ENCODE results near the gene KCNS1. TPM values are rescaled to one million over a fixed set of nuclear protein-coding genes. Genes with fewer than 3 reads are reported as not detected.
A peak's percentile ranks its signal among the peaks of the same experiment; 100 is the strongest.

Gene KCNS1
- total RNA-seq, 1 donor from 2014 or later = 0.49 TPM

DNA sequence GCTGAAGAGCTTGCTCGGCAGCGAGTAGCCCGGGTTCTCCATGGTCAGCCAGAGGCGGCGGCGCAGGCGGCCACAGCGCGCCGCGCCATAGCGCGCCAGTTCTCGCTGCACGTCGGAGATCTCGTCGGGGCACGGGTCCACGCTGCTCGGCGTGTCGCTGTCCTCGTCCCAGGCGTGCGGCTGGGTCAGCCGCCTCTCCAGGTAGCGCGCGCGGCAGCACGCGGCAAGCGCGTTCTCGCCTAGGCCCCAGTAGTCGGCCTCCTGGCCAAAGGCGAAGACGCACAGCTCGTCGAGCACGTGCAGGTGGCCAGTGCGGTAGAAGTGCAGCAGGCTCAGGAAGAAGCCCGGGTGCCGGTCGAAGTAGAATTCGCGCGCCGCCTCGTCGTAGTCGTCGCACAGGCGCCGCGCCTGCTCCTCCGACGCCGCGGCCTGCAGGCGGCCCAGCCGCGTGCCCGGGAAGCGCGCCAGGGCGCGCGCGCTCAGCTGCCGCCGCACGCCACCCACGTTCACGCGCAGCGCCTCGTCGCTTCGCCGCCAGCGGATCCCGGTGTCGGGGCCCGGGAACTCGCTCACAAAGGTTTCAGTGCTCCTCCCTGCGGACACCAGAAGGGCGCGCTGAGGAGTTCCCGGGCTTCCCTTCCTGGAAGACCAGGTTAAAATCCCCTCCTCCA, 2.7 kb downstream of the KCNS1 start:
- no peak overlapping the region for H3K4me3 Mint-ChIP-seq
- H3K9me3 Mint-ChIP-seq = no peaks in the 10 kb centered on the region
- intact Hi-C loops (cut with micrococcal nuclease) = loop anchor here (5.0 to 10.0 kb wide), 2 partner anchors 186 to 413 kb away; partner anchors contain the start of gene PABPC1L
- no peak overlapping the region for H3K27ac Mint-ChIP-seq
- peaks cover 2% of the 10 kb centered on the region for H3K36me3 Mint-ChIP-seq (ENCODE audit: low read depth)
- peaks cover 8% of the 10 kb centered on the region for H3K4me1 Mint-ChIP-seq (ENCODE audit: low read depth)
- DNase-seq (ENCODE audit: low spot score) = no peak
- peaks cover 45% of the 10 kb centered on the region for H3K27me3 Mint-ChIP-seq (ENCODE audit: insufficient read depth)

DNA sequence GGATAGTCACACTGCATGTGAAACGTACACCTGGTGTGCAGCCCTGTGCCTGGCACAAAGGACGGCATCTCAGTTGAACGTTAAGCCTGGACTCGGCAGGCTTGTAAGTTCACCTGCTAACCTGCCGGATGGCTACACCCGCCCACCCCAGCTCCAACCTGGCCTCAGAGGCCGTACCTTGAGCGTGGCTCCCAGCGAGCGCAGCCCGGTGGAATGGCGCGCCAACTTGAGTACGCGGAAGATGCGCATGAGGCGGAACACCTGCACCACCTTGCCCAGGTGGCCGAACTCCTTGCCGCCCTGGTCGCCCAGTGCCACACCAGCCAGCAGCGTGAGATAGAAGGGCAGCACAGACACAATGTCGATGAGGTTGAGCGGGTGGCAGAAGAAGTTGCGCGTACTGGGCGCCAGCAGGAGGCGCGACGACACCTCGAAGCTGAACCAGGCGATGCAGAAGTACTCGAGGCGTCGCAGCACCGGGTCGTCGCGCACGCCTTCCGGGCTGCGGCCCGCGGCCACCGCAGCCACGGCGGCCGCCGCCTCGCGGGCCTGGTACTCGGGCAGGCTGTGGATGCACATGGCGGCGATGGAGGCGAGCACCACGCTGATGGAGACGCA, 3.3 kb downstream of the KCNS1 start:
- H3K36me3 Mint-ChIP-seq (ENCODE audit: low read depth) = peaks cover 2% of the 10 kb centered on the region
- intact Hi-C loops (cut with micrococcal nuclease) = loop anchor here (1.0 to 10.0 kb wide), 5 partner anchors 17 to 413 kb away; partner anchors contain the start of genes PABPC1L and STK4
- H3K4me1 Mint-ChIP-seq (ENCODE audit: low read depth) = peaks cover 8% of the 10 kb centered on the region
- DNase-seq (ENCODE audit: low spot score) = peak; percentile 19
- H3K27ac Mint-ChIP-seq = peak overlapping the region; percentile 29
- peaks cover 45% of the 10 kb centered on the region for H3K27me3 Mint-ChIP-seq (ENCODE audit: insufficient read depth)
- H3K9me3 Mint-ChIP-seq = no peaks in the 10 kb centered on the region
- H3K4me3 Mint-ChIP-seq = peak overlapping the region; percentile 47

DNA sequence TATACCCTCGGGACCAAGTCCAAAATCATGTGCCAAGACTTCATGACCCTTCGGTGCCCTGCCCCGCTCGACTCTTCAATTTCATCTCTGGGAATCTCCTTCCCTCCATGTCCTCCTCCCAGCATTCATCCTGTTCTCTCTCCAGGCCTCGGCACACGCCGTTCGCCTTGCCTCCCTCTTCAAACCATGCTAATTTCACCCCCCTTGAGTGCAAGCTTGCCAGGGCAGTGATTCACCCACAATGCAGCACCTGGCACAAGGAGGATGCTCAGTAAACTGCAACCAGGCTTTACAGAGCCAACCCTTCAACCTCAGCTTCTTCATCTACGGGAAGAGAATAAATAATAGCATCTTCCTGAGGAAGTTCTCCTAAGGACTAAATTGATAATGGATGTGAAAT, 4.1 kb downstream of the KCNS1 start:
- Mint-ChIP-seq H3K27ac (no peak overlapping the region), H3K4me1 (ENCODE audit: low read depth) (peaks cover 8% of the 10 kb centered on the region), H3K4me3 (no peak overlapping the region), H3K27me3 (ENCODE audit: insufficient read depth) (peaks cover 41% of the 10 kb centered on the region), H3K36me3 (ENCODE audit: low read depth) (peaks cover 2% of the 10 kb centered on the region), H3K9me3 (no peaks in the 10 kb centered on the region)
- intact Hi-C loops (cut with micrococcal nuclease) = loop anchor here (1.0 to 10.0 kb wide), 5 partner anchors 16 to 412 kb away; partner anchors contain the start of genes PABPC1L and STK4
- no peak for DNase-seq (ENCODE audit: low spot score)

DNA sequence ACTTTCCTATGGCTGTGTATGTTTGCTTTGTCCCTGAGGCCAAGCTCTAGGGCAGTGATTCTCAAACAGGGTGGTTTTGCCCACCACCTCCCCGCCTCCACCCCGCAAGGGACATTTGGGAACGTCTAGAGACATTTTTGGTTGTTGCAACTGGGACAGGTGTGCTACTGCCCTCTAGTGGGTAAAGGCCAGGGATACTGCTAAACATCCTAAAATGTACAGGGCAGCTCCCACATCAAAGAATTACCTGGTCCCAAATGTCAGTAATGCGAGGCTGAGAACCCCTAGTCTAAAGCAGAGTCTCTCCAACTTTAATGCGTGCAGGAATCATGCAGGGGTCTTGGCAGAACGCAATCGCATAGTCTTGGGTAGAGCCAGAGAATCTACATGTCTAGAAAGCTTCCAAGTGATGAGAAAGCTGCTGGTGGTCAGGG, 5.1 kb downstream of the KCNS1 start:
- H3K9me3 Mint-ChIP-seq = no peaks in the 10 kb centered on the region
- peaks cover 34% of the 10 kb centered on the region for H3K27me3 Mint-ChIP-seq (ENCODE audit: insufficient read depth)
- peaks cover 3% of the 10 kb centered on the region for H3K36me3 Mint-ChIP-seq (ENCODE audit: low read depth)
- intact Hi-C loops (cut with micrococcal nuclease) = loop anchor here (1.0 to 10.0 kb wide), 6 partner anchors 15 to 411 kb away; partner anchors contain the start of genes PABPC1L and STK4
- H3K4me1 Mint-ChIP-seq (ENCODE audit: low read depth) = peaks cover 8% of the 10 kb centered on the region
- H3K27ac Mint-ChIP-seq = no peak overlapping the region
- peak; percentile 31 for DNase-seq (ENCODE audit: low spot score)
- H3K4me3 Mint-ChIP-seq = no peak overlapping the region

DNA sequence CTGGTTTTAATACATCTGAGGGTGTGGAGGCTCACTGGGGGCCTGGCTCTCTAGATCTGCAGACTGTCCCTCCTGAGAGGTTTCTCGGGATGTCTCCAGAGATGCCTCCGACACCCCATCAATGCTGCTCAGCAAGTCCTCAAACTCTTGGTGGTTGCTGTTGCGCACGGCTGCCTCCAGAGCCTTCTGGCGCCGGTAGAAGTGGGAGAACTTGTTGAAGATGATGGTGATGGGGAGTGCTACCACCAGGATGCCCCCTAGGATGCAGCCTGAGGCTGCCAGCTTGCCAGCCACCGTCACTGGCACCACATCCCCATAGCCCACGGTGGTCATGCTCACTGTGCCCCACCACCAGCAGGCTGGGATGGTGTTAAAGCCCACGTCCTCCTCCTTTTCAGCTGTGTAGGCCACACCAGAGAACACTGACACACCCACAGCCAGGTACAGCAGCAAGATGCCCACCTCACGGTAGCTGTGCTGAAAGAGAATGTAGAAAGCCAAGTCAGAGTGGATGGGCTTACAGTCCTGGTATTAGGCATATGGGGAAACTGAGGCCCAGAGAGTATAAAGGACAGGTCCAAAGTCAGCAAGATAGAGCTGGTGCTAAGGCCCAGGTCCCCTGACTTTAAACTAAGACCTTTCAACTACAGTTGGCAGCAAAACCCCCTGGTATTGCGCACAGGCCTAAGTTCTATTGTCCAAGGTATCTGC, 5.9 kb downstream of the KCNS1 start:
- Mint-ChIP-seq H3K36me3 (ENCODE audit: low read depth) (peaks cover 4% of the 10 kb centered on the region), H3K4me1 (ENCODE audit: low read depth) (peaks cover 8% of the 10 kb centered on the region), H3K27me3 (ENCODE audit: insufficient read depth) (peaks cover 28% of the 10 kb centered on the region), H3K4me3 (no peak overlapping the region), H3K27ac (no peak overlapping the region), H3K9me3 (no peaks in the 10 kb centered on the region)
- intact Hi-C loops (cut with micrococcal nuclease) = loop anchor here (1.0 to 10.0 kb wide), 4 partner anchors 51 to 410 kb away; partner anchors contain the start of gene PABPC1L
- DNase-seq (ENCODE audit: low spot score) = no peak

DNA sequence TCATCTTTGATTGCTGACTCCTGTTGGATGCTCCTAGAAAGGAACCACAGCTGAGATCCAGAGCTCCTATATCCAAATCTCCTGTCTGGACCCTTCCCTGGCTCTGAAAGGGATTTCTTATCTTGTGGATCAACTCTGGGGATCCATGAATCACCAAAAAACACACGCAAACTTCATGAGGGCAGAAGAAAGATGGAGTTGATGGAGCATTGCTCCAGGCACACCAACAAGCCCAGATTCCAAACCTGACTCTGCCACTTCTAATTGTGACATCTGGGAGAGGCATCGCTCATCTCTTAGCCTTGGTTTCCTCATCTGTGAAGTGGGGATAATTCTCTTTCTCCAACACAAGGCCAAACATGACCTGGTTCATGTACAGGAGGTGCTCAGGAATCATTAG, 6.7 kb downstream of the KCNS1 start:
- intact Hi-C loops (cut with micrococcal nuclease) = loop anchor here (10.0 kb wide), 1 partner anchor 409 kb away; no protein-coding TSS in a partner anchor
- Mint-ChIP-seq H3K4me3 (no peak overlapping the region), H3K36me3 (ENCODE audit: low read depth) (peaks cover 3% of the 10 kb centered on the region), H3K27ac (no peak overlapping the region), H3K27me3 (ENCODE audit: insufficient read depth) (peaks cover 20% of the 10 kb centered on the region), H3K9me3 (no peaks in the 10 kb centered on the region), H3K4me1 (ENCODE audit: low read depth) (peaks cover 8% of the 10 kb centered on the region)
- no peak for DNase-seq (ENCODE audit: low spot score)

DNA sequence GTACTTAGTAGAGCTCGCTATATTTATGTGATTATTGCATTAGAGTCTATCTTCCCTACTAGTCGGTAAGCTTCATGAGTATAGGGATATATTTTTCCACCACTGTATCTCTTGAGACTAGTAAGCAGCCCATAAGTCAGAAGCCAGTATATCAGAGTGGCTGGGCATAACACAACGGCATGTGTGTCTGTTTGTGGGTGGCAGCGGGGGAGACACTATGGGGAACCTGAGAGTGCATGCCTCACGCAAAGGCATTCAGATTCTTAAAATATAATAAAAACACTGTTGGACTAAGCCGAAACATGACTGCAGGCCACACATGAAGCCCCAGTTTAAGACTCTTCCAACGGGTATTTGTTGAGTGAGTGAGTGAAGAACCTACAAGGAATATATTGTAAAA, 8.0 kb downstream of the KCNS1 start:
- peaks cover 8% of the 10 kb centered on the region for H3K4me1 Mint-ChIP-seq (ENCODE audit: low read depth)
- H3K27ac Mint-ChIP-seq = no peak overlapping the region
- H3K9me3 Mint-ChIP-seq = no peaks in the 10 kb centered on the region
- no peak for DNase-seq (ENCODE audit: low spot score)
- peaks cover 10% of the 10 kb centered on the region for H3K36me3 Mint-ChIP-seq (ENCODE audit: low read depth)
- no peak overlapping the region for H3K4me3 Mint-ChIP-seq
- H3K27me3 Mint-ChIP-seq (ENCODE audit: insufficient read depth) = peaks cover 12% of the 10 kb centered on the region
- intact Hi-C loops (cut with micrococcal nuclease) = loop anchor here (10.0 kb wide), 1 partner anchor 408 kb away; no protein-coding TSS in a partner anchor

DNA sequence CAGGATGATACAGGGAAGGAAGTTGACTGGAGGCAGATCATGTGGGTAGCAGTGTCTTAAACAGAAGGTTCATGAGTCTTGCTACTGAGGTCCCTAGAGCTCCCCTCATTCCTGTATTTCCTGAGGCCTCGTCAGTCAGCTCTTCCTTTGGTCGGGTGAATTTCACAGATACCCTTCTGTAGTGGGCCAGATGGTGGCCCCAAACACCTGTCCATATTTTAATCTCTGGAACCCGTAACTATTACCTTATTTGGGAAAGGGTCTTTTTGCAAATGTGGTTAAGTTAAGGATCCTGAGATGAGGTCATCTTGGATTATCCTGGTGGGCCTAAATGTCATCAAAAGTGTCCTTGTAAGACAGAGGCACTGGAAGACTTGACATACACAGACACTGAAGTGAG, 9.6 kb downstream of the KCNS1 start:
- Mint-ChIP-seq H3K9me3 (no peaks in the 10 kb centered on the region), H3K36me3 (ENCODE audit: low read depth) (peaks cover 17% of the 10 kb centered on the region), H3K27me3 (ENCODE audit: insufficient read depth) (peaks cover 3% of the 10 kb centered on the region), H3K27ac (no peak overlapping the region), H3K4me3 (no peak overlapping the region), H3K4me1 (ENCODE audit: low read depth) (peaks cover 16% of the 10 kb centered on the region)
- DNase-seq (ENCODE audit: low spot score) = no peak
- intact Hi-C loops (cut with micrococcal nuclease) = loop anchor here (10.0 kb wide), 1 partner anchor 407 kb away; no protein-coding TSS in a partner anchor

DNA sequence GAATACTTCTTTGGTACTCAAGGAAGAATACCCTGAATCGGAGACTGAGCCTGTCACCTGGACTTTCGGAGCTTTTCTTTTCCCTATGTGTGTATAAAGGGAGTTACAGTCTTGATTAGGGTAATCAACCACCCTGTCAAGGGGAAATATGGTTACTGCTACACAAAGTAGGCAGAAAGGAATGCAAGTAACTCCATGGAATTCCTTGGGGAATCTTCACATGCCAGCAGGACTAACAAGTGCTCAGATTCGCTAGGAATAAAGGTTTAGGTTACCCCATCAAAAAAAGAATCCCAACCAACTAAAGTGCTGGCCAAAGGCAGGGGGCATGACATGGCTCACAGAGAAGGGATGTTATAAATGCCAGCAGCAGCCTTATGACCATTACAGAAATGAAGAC, 10.4 kb downstream of the KCNS1 start:
- intact Hi-C loops (cut with micrococcal nuclease) = loop anchor here (10.0 kb wide), 1 partner anchor 406 kb away; no protein-coding TSS in a partner anchor
- H3K27me3 Mint-ChIP-seq (ENCODE audit: insufficient read depth) = no peaks in the 10 kb centered on the region

DNA sequence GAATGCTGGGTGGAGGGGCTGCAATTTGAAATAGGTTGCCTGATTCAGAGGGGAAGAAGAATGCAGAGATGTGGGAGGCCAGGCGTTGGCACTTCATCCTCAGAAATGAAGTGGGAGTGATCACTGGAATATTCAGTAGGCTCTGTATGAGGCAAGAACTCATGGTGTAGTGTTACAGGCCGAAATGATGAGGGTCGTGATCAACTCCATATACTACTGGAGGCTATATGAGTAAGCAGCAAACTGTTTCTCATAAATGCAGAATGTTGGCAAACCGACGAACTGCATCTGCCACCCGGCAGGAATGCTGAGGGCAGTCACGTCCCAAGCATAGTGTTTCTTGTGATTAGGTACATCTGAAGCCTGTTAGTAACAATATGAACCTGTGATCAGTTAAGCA, 12.7 kb downstream of the KCNS1 start:
- H3K4me3 Mint-ChIP-seq = no peak overlapping the region
- H3K36me3 Mint-ChIP-seq (ENCODE audit: low read depth) = peaks cover 38% of the 10 kb centered on the region
- H3K27ac Mint-ChIP-seq = no peak overlapping the region
- H3K9me3 Mint-ChIP-seq = no peaks in the 10 kb centered on the region
- no peaks in the 10 kb centered on the region for H3K27me3 Mint-ChIP-seq (ENCODE audit: insufficient read depth)
- peaks cover 12% of the 10 kb centered on the region for H3K4me1 Mint-ChIP-seq (ENCODE audit: low read depth)
- intact Hi-C loops (cut with micrococcal nuclease) = no loop called here
- DNase-seq (ENCODE audit: low spot score) = no peak

More for the DNA sequence above, 10.4 kb downstream of the KCNS1 start:
- peaks cover 12% of the 10 kb centered on the region for H3K4me1 Mint-ChIP-seq (ENCODE audit: low read depth)
- H3K9me3 Mint-ChIP-seq = no peaks in the 10 kb centered on the region
- no peak overlapping the region for H3K27ac Mint-ChIP-seq
- no peak overlapping the region for H3K4me3 Mint-ChIP-seq
- DNase-seq (ENCODE audit: low spot score) = no peak
- H3K36me3 Mint-ChIP-seq (ENCODE audit: low read depth) = peaks cover 22% of the 10 kb centered on the region

DNA sequence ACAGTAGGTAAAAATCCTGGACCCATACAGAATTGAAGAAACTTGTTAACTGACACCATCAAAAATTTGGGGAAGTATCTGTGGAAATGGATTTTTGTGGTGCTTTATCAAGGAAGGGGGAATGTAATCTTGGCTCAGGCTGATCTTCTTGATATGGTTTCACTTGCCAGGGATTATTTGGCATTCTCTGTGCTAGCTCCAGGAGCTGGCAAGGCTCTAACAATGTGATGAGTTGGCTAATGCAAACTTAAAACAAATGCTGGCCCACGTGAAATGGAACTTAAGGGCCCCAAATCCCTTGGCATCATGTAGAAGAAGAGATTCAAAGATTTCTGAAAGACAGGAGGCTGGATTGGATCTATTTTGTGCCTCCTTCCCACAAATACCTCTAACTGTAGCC, 13.1 kb downstream of the KCNS1 start:
- intact Hi-C loops (cut with micrococcal nuclease) = no loop called here
- Mint-ChIP-seq H3K27ac (no peak overlapping the region), H3K4me1 (ENCODE audit: low read depth) (peaks cover 14% of the 10 kb centered on the region), H3K36me3 (ENCODE audit: low read depth) (peaks cover 42% of the 10 kb centered on the region), H3K4me3 (no peak overlapping the region), H3K9me3 (no peaks in the 10 kb centered on the region), H3K27me3 (ENCODE audit: insufficient read depth) (no peaks in the 10 kb centered on the region)
- DNase-seq (ENCODE audit: low spot score) = no peak

DNA sequence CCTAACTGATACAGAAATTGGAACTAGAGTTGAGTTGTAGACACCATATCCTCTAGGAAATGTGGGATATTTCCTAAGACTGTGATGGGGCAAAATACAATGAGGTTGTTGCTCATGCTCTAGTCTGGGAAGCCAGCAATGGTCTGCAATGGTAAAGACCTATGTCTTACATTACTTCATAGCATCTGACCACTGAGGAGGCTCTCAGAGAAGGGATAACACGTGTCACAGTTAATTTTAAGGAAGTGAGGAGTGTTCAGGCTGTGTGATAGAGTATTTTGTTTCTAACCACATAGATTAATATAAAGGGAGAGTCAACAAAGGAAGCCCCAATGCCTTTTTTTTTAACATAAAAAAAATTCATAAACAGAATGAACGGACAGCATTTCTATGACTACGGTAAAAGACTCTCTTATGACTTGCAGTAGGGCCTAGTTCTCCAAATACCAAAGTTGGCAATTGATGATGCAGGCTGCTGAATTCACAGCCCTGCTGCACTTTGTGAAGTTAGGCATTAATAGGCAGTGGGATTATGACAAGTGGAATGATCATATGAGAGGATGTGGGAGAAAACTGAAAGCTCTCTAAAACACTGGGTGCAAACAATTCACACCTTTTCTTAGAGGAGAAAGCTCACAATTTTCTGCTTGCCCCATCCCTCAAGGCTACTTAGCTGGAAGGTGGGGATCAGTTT, 13.7 kb downstream of the KCNS1 start:
- Mint-ChIP-seq H3K36me3 (ENCODE audit: low read depth) (peaks cover 47% of the 10 kb centered on the region), H3K9me3 (no peaks in the 10 kb centered on the region), H3K27me3 (ENCODE audit: insufficient read depth) (no peaks in the 10 kb centered on the region), H3K4me1 (ENCODE audit: low read depth) (peaks cover 16% of the 10 kb centered on the region), H3K27ac (no peak overlapping the region), H3K4me3 (no peak overlapping the region)
- no peak for DNase-seq (ENCODE audit: low spot score)
- intact Hi-C loops (cut with micrococcal nuclease) = no loop called here

Measured in activated T-helper 1 cell treated with anti-CD3 and anti-CD28 coated beads, Interleukin-12 subunit alpha, Interleukin-12 subunit beta, Interleukin-2, Interleukin-4 antibody, amounts not matched to agents 30 ng/mL and 10 ng/mL and 1 ng/mL, durations not matched to agents 14 hours and 24 hours and 36 hours (primary cell).